GM12864 (cell line): Measurements from ENCODE around the gene PTS.
A peak's percentile ranks its signal among the peaks of the same experiment; 100 is the strongest.

Experiments
- DNase-seq: peaks from one replicate; pipeline ENCODE4 v3.0.0-alpha.2; 2011; ENCODE audit warnings: low read depth
- H3K4me3 ChIP-seq: 2 replicates; pipeline ENCODE4 v1.5.1; 2011; ENCODE audit warnings: mild to moderate bottlenecking, low read depth, low read length, control low read depth
- CTCF ChIP-seq: IDR thresholded peaks from 2 replicates; pipeline ENCODE4 v1.5.1; 2011; ENCODE audit warnings: low read depth, mild to moderate bottlenecking, moderate library complexity, low read length, control low read depth, inconsistent platforms; ENCODE audit errors: missing control alignments

The PTS gene

GRCh38 chr11:112227471-112227870 is 1.2 kb downstream of the PTS start:
- no peak for DNase-seq
- TF ChIP-seq CTCF: no peak
- peak overlapping the region; percentile 96 for H3K4me3 ChIP-seq

DNA sequence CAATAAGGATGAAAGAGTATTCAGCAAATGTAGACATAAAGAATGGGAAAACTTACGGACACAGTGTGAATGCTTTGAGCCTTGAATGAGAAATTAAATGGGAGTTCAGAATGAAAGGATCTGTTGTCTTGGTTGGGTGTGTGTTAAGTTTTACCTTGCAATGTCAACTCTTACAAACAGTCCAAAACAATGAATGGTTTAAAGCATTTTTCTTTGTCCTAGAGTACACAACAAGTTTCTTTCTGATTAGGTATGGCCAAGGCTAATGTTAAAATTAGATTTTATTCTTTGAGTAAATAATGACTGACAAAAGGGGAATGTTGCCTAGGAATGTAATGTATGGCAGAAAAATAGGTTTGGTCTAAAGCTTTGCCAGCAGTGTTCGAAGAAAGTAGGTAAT is 2.5 kb downstream of the PTS start:
- no peak for DNase-seq
- H3K4me3 ChIP-seq: no peak overlapping the region
- no peak for TF ChIP-seq CTCF

DNA sequence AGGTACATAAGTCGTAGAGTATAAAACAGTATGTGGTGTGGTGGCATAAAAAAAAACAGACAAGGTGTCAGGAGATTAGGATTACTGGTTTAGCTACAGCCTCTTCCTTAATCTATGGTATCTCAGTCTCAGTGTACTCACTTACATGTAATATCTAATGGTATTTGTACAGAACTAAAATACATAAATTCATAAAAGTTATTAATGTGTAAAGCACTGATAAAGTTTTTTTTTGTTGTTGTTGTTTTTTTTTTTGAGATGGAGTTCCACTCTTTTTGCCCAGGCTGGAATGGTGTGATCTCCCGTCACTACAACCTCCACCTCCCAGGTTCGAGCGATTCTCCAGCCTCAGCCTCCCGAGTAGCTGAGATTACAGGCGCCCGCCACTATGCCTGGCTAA is 2.9 kb downstream of the PTS start:
- TF ChIP-seq CTCF: no peak
- DNase-seq: no peak
- no peak overlapping the region for H3K4me3 ChIP-seq

DNA sequence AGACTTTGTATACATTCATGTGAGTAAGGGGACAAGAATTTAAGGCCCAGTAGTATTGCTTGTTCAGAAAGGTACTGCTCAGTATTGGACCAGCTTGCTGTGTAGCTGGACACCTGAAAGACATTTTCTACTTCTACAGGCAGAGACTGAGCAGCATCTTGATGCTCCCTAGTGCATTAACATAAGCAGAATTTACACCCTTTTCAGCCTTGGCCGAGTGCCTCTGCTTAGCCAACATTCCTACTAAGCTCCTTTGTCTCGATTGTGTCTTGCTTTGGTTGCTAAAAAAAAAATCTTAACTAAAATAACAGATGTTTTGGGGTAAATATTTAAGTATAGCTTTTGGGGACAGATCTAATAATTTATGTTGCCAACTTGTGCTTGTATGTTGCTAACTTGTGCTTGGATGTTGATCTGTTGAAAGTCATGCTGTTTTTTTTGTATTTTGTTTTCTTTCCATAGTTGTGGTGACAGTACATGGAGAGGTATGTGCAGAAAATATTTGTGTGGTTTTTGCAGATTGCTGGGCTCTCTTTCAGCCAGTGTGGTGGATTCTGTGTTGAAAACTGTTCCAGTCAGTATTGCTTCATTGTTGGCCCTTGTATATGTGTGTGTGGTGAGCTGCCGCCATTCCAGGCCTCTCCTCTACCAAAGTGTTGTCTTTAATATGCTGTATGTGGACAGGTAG is 3.7 kb downstream of the PTS start:
- no peak for TF ChIP-seq CTCF
- no peak overlapping the region for H3K4me3 ChIP-seq
- no peak for DNase-seq

GRCh38 chr11:112231952-112232351 is 5.7 kb downstream of the PTS start:
- no peak for DNase-seq
- no peak overlapping the region for H3K4me3 ChIP-seq
- no peak for TF ChIP-seq CTCF

GRCh38 chr11:112235750-112236390 is 9.6 kb downstream of the PTS start:
- peak overlapping the region; percentile 25; the same call in 1 of the 2 replicates for H3K4me3 ChIP-seq
- DNase-seq: no peak
- no peak for TF ChIP-seq CTCF

DNA sequence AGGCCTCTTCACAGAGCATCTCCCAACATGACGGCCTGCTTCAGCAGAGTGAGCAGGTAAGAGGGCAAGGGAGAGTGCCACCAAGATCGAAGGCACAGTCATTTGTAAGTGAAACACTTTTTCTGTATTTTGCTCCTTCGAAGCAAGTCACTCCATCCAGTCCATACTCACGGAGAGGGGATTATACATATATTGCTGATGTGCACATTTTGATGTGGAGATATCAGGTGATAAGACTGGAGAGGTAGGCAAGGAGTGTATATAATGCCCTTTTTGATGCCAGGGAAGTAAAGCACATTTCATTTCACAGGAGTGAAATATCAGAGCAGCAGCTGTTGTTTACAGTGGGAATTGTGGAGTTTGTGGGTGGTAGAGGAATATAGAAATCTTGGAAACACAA is 11.2 kb downstream of the PTS start:
- no peak for TF ChIP-seq CTCF
- H3K4me3 ChIP-seq: no peak overlapping the region
- DNase-seq: no peak
